SK-N-SH treated with all-trans-retinoic acid at 6 μM for 48 hours (cell line): Measurements from ENCODE around the gene HMGA1.
A peak's percentile ranks its signal among the peaks of the same experiment; 100 is the strongest.

Source experiments
- ATAC-seq: fragments of 200-7000 bp; cut with Tn5 transposase; 3 replicates; pipeline ENCODE4 v1.9.1; 2020; ENCODE audit warnings: mild to moderate bottlenecking, moderate library complexity
- ARNTL ChIP-seq: fragments of 450-650 bp; formaldehyde crosslinking; IDR thresholded peaks from 2 replicates; pipeline ENCODE4 v1.5.0; 2020; ENCODE audit warnings: low read depth, mild to moderate bottlenecking, moderate library complexity, borderline replicate concordance
- BACH2 ChIP-seq: fragments of 250-450 bp; sonication (Bioruptor Pico); IDR thresholded peaks from 2 replicates; pipeline ENCODE4 v1.9.0; 2021; ENCODE audit warnings: mild to moderate bottlenecking, borderline replicate concordance
- CREB5 ChIP-seq: fragments of 250-450 bp; sonication (Bioruptor Pico); IDR thresholded peaks from 2 replicates; pipeline ENCODE4 v1.5.1; 2020; ENCODE audit warnings: low read depth, mild to moderate bottlenecking, moderate library complexity
- CSDC2 ChIP-seq: fragments of 250-450 bp; sonication (Bioruptor Pico); IDR thresholded peaks from 2 replicates; pipeline ENCODE4 v1.5.0; 2020; ENCODE audit warnings: mild to moderate bottlenecking, moderate library complexity
- CSRNP3 ChIP-seq: fragments of 250-450 bp; sonication (Bioruptor Pico); IDR thresholded peaks from 2 replicates; pipeline ENCODE4 v1.5.1; 2021; ENCODE audit warnings: mild to moderate bottlenecking, moderate library complexity
- ESRRG ChIP-seq: fragments of 250-450 bp; sonication (Bioruptor Pico); IDR thresholded peaks from 2 replicates; pipeline ENCODE4 v1.6.1; 2021; ENCODE audit warnings: mild to moderate bottlenecking
- GLIS3 ChIP-seq: fragments of 250-450 bp; sonication (Bioruptor Pico); IDR thresholded peaks from 2 replicates; pipeline ENCODE4 v1.5.0; 2020; ENCODE audit warnings: mild to moderate bottlenecking, moderate library complexity
- ISL1 ChIP-seq: fragments of 250-450 bp; sonication (Bioruptor Pico); IDR thresholded peaks from 2 replicates; pipeline ENCODE4 v2.1.2; 2022; ENCODE audit warnings: mild to moderate bottlenecking, moderate library complexity
- OSR1 ChIP-seq: fragments of 250-450 bp; sonication (Bioruptor Pico); IDR thresholded peaks from 2 replicates; pipeline ENCODE4 v1.8.0; 2022; ENCODE audit warnings: moderate library complexity, mild to moderate bottlenecking, inconsistent platforms
- PATZ1 ChIP-seq: fragments of 250-450 bp; sonication (Bioruptor Pico); IDR thresholded peaks from 2 replicates; pipeline ENCODE4 v1.8.0; 2020; ENCODE audit warnings: mild to moderate bottlenecking, moderate library complexity, borderline replicate concordance
- PPARA ChIP-seq: fragments of 250-450 bp; sonication (Bioruptor Pico); IDR thresholded peaks from 2 replicates; pipeline ENCODE4 v1.5.0; 2020; ENCODE audit warnings: mild to moderate bottlenecking, borderline replicate concordance
- RARB ChIP-seq: fragments of 250-450 bp; sonication (Bioruptor Pico); IDR thresholded peaks from 2 replicates; pipeline ENCODE4 v1.8.0; 2021; ENCODE audit warnings: mild to moderate bottlenecking, moderate library complexity
- SNAI2 ChIP-seq: fragments of 250-450 bp; sonication (Bioruptor Pico); IDR thresholded peaks from 2 replicates; pipeline ENCODE4 v1.5.0; 2020; ENCODE audit warnings: mild to moderate bottlenecking, moderate library complexity
- TCF4 ChIP-seq: fragments of 250-450 bp; sonication (Bioruptor Pico); IDR thresholded peaks from 2 replicates; pipeline ENCODE4 v1.8.0; 2021; ENCODE audit warnings: mild to moderate bottlenecking, moderate library complexity, borderline replicate concordance
- TOX ChIP-seq: fragments of 250-450 bp; sonication (Bioruptor Pico); IDR thresholded peaks from 2 replicates; pipeline ENCODE4 v1.8.0; 2021; ENCODE audit warnings: mild to moderate bottlenecking, moderate library complexity, borderline replicate concordance
- ZC3H10 ChIP-seq: fragments of 250-450 bp; sonication (Bioruptor Pico); IDR thresholded peaks from 2 replicates; pipeline ENCODE4 v1.5.1; 2021; ENCODE audit warnings: mild to moderate bottlenecking, moderate library complexity
- ZFP3 ChIP-seq: fragments of 250-450 bp; sonication (Bioruptor Pico); IDR thresholded peaks from 2 replicates; pipeline ENCODE4 v1.5.0; 2020; ENCODE audit warnings: mild to moderate bottlenecking, moderate library complexity
- ZFP30 ChIP-seq: fragments of 450-650 bp; formaldehyde crosslinking; IDR thresholded peaks from 2 replicates; pipeline ENCODE4 v1.5.0; 2022; ENCODE audit warnings: mild to moderate bottlenecking, moderate library complexity
- ZNF565 ChIP-seq: fragments of 450-650 bp; formaldehyde crosslinking; conservative IDR thresholded peaks from 2 replicates; pipeline ENCODE4 v1.5.0; 2020; ENCODE audit warnings: low read depth, mild to moderate bottlenecking, moderate library complexity
- ZNF70 ChIP-seq: fragments of 450-650 bp; formaldehyde crosslinking; IDR thresholded peaks from 2 replicates; pipeline ENCODE4 v1.5.0; 2020; ENCODE audit warnings: mild to moderate bottlenecking, moderate library complexity
- ZNF8 ChIP-seq: fragments of 450-650 bp; formaldehyde crosslinking; IDR thresholded peaks from 2 replicates; pipeline ENCODE4 v1.5.0; 2020; ENCODE audit warnings: mild to moderate bottlenecking, moderate library complexity
- TF ChIP-seq, protein P1 (sequence below): fragments of 250-450 bp; sonication (Bioruptor Pico); IDR thresholded peaks from 2 replicates; pipeline ENCODE4 v1.5.0; 2020; ENCODE audit warnings: mild to moderate bottlenecking, moderate library complexity
- TF ChIP-seq, protein P2 (sequence below): fragments of 250-450 bp; sonication (Bioruptor Pico); IDR thresholded peaks from 2 replicates; pipeline ENCODE4 v1.8.0; 2021; ENCODE audit warnings: low read depth, mild to moderate bottlenecking, moderate library complexity, borderline replicate concordance

The HMGA1 gene

DNA sequence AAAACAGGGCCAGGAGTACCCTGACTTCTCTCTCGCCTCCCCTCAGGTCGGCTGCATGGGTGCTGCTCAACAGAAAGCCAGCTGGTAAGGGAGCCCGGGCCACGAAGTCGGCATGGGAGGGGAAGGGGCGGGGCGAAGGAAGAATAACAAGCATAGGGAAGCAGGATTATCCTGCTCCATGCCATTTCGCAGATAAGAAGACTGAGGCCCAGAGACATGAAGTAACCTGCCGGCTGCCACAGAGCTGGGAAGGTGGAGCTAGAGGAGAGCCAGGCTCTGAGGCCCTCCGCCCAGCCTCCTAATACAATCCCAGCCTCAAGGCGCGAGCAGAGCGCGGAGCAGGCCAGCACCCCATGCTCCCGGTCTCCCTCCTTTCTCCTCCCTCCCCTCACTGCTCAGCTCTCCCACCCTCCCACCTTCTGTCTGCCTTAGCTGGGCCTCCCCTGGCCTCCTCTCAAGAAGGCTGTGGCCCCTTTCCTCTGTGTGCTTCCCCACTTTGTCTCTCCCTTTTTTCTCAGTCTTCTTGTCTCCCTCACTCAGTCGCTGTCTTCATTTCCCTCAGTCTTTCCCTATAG lies 13.2 kb upstream of the HMGA1 start:
- peak; percentile 69 for ATAC-seq
- TF ChIP-seq SNAI2 (no peak), TCF4 (CRISPR knock-in tag) (no peak), ZC3H10 (no peak), ZFP30 (CRISPR knock-in tag) (no peak), BACH2 (CRISPR knock-in tag) (no peak), TOX (CRISPR knock-in tag) (no peak), PPARA (CRISPR knock-in tag) (no peak), ZNF70 (no peak), ESRRG (no peak), CSDC2 (no peak), GLIS3 (no peak), ZNF565 (CRISPR knock-in tag) (no peak), OSR1 (CRISPR knock-in tag) (no peak)
- TF ChIP-seq, all 23 proteins: peak for 0

DNA sequence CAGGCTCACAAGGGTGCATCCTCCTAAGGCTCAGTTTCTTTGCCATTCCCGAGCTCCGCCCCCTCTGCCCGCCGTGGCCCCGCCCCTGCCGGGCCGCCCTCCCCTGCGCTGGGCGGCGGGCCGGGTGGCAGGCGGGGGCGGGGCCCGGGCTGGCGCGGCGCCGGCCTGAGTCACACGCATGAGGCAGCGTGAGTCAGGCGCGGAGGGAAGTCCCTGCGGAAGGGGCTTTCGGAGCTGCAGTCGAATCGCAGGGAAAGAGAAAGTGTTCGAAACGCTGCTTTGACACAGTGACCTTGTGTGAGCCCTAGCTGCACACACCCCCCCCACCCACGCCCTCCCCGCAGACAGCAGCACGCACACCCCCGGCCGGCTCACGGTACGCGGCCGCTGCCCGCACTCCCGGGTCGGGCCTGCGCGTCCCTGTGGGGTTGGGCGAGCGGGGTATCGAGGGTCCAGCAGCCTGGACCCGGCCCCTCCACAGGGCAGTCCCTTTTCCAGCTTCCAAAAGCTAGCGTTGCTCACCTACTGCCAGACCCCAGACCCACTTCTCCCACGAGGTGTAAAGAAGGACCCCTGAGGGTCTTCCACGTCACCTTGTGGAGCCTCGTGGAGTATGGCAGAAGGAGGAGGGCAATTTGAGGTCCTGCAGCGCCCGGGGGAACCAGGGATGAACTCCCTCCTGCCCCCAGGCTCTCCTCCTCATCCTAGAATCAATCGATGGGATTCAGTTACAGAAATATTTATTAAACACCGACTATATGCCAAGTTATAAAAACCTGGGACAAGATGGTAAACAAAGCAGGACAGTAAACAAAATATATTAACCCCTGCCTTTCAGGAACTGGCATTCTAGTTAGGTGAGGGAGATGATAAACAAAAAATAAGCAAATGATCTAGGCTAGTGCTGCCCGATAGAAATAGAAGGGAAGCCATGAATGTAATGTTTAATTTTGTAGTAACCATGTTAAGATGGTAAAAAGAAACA lies 12.4 kb upstream of the HMGA1 start:
- TF ChIP-seq, protein P1, sequence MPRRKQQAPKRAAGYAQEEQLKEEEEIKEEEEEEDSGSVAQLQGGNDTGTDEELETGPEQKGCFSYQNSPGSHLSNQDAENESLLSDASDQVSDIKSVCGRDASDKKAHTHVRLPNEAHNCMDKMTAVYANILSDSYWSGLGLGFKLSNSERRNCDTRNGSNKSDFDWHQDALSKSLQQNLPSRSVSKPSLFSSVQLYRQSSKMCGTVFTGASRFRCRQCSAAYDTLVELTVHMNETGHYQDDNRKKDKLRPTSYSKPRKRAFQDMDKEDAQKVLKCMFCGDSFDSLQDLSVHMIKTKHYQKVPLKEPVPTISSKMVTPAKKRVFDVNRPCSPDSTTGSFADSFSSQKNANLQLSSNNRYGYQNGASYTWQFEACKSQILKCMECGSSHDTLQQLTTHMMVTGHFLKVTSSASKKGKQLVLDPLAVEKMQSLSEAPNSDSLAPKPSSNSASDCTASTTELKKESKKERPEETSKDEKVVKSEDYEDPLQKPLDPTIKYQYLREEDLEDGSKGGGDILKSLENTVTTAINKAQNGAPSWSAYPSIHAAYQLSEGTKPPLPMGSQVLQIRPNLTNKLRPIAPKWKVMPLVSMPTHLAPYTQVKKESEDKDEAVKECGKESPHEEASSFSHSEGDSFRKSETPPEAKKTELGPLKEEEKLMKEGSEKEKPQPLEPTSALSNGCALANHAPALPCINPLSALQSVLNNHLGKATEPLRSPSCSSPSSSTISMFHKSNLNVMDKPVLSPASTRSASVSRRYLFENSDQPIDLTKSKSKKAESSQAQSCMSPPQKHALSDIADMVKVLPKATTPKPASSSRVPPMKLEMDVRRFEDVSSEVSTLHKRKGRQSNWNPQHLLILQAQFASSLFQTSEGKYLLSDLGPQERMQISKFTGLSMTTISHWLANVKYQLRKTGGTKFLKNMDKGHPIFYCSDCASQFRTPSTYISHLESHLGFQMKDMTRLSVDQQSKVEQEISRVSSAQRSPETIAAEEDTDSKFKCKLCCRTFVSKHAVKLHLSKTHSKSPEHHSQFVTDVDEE = no peak
- TF ChIP-seq RARB = no peak
- TF ChIP-seq, all 23 proteins: peak for 0

DNA sequence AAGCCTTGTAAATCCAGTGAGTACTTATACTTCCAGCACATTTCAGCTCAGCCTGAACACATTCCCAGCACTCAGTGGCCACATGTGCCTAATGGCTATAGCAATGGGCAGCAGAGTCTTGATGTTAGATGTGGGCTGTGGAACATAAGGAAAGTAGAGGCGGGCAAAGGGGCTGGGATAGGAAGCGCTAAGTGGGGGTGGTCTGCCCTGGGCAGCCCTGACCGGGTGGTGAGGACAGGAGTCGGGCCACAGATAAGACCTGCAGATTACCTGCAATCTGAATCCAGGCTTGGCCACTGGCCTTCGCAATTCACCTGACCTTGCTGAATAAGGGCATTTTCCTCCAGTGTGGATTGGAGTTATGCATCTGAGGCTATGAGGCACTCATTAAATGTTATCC lies 11.1 kb upstream of the HMGA1 start:
- no peak for TF ChIP-seq ZC3H10
- TF ChIP-seq ZNF565 (CRISPR knock-in tag) = no peak
- no peak for TF ChIP-seq OSR1 (CRISPR knock-in tag)
- no peak for TF ChIP-seq TCF4 (CRISPR knock-in tag)
- TF ChIP-seq, protein P2, sequence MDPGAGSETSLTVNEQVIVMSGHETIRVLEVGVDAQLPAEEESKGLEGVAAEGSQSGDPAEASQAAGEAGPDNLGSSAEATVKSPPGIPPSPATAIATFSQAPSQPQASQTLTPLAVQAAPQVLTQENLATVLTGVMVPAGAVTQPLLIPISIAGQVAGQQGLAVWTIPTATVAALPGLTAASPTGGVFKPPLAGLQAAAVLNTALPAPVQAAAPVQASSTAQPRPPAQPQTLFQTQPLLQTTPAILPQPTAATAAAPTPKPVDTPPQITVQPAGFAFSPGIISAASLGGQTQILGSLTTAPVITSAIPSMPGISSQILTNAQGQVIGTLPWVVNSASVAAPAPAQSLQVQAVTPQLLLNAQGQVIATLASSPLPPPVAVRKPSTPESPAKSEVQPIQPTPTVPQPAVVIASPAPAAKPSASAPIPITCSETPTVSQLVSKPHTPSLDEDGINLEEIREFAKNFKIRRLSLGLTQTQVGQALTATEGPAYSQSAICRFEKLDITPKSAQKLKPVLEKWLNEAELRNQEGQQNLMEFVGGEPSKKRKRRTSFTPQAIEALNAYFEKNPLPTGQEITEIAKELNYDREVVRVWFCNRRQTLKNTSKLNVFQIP = no peak
- no peak for TF ChIP-seq CSDC2
- no peak for TF ChIP-seq ISL1 (CRISPR knock-in tag)
- no peak for TF ChIP-seq GLIS3
- TF ChIP-seq ZNF70 = no peak
- TF ChIP-seq ESRRG = no peak
- TF ChIP-seq RARB = no peak
- no peak for TF ChIP-seq PATZ1 (CRISPR knock-in tag)
- TF ChIP-seq TOX (CRISPR knock-in tag) = no peak
- TF ChIP-seq ZNF8 (CRISPR knock-in tag) = no peak
- TF ChIP-seq ZFP3 (CRISPR knock-in tag) = no peak
- TF ChIP-seq ARNTL = no peak
- no peak for TF ChIP-seq CREB5 (CRISPR knock-in tag)
- no peak for TF ChIP-seq SNAI2
- TF ChIP-seq CSRNP3 (CRISPR knock-in tag) = no peak
- TF ChIP-seq, all 23 proteins: peak for 0
- ATAC-seq = no peak

More for the DNA sequence above, 12.4 kb upstream of the HMGA1 start:
- ATAC-seq = peak; percentile 91
